ENCODE measurements around the gene UCN.
A peak's percentile ranks its signal among the peaks of the same experiment; 100 is the strongest.
"Not testable (repeated sequence)": the region's sequence is repeated elsewhere in the genome, so short reads cannot be mapped to it uniquely, and the experiment has no call there.

UCN gene

DNA sequence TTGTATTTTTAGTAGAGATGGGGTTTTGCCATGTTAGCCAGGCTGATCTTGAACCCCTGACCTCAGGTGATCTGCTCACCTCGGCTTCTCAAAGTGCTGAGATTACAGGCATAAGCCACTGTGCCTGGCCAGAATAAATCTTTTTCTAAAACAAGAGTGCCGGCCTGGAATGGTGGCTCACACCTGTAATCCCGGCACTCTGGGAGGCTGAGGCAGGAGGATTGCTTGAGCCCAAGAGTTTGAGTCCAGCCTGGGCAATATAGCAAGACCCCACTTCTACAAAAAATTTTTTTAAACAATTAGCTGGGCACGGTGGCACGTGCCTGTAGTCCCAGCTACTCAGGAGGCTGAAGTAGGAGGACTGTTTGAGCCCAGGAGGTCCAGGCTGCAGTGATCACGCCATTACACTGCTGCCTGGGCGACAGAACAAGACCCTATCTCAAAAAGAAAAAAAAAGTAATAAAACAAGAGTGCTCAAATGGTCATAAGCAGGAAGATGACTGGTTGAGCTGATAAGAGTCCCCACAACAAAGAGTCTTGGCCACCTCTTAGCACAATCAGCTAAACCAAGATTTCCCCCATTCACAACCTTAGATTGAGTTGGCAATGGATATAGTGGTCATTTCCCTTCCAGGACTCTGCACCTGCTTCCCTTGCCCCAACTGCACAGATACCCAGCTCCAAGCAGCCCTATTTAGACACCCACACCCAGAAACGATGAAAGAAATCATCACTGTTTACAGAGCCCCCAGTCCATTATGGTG, 5.8 kb upstream of the UCN start:
- DNase-seq: no peak

DNA sequence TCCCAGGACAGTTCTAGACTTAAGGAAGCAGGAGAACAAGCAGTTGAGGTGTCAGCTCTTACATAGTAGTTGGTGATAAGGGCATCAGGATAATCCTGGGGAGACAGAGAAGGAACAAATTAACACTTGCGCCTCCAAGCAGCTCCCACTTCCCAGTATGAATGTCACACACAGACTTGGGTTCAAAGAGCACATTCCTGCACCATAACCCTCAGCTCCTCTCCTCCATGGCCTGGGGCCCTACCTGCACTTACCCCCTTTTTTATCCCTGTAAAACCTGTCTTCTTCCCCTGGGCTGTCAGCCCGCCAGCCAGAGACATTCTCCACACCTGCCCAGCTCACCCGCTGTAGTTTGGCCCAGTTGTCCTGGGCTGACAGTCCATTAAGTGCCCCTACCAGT, 3.9 kb upstream of the UCN start:
- DNase-seq: no peak

DNA sequence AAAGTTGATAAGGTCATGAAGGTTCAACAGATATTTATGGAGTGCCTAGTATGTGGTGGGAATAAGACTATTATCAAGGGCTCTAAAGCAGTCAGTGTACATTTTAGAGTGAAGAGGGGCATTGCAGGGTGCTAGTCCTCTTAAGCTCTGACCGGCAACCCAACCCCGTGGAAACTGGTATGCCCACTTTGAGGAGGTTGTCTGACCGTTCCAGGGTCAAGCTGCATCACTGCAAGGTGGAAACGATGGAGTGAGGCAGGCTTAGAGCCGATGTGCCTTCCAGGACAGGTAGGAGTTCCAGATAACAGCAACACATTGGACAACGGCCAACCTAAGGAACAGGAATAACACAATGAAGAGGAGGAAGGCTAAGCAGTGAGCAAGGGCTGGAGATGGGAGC, 1.4 kb upstream of the UCN start:
- DNase-seq: no peak

DNA sequence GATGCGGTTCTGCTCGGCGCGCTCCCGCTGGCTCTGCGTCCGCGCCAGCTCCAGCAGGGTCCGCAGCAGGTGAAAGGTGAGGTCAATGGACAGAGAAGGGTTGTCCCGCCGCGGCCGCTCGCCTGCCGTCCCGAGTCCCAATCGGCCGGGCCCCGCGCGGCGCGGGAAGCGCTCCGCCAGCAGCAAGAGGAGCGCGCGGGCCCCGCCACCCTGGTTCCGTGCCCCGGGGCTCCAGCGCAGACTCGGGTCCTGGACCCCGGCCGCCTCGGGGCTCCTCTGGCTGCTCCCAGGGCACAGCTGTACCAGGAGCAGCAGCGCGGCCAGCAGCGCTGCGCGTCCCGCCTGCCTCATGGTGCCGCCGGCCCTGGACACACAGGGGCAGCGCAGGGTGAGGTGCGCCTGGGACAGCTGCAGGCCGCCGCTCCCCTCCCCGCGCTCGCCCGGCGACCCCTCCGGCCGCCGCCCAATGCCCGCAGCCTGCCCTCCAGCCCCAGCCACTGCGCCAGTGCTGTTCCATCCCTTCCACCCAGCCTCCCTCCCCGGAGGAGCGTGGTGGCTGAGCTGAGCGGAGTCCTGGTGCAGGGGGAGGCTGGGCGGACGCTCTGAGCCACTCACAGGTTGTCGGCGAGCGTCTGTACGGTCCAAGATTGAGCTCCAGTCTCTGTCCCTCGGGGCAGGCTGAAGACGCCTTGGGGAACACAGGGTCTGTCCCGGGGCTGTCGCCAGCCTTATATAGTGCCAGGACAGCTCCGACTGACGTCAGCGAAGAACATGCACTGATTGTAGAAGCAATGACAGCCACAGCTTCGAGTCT, 493 bp downstream of the UCN start:
- no peak for DNase-seq

DNA sequence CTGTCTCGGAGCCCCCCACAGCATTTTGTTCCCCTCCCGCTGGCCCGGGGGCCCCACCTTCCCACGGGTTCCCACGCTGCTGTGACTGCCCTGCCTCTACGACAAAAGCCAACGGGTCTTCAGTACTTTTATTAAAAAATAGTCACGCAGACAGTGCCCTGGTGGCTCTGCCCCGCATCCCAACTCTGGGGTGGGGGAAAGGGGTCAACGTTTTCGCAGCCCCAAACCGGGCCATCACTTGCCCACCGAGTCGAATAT, 1.0 kb downstream of the UCN start:
- DNase-seq: no peak

DNA sequence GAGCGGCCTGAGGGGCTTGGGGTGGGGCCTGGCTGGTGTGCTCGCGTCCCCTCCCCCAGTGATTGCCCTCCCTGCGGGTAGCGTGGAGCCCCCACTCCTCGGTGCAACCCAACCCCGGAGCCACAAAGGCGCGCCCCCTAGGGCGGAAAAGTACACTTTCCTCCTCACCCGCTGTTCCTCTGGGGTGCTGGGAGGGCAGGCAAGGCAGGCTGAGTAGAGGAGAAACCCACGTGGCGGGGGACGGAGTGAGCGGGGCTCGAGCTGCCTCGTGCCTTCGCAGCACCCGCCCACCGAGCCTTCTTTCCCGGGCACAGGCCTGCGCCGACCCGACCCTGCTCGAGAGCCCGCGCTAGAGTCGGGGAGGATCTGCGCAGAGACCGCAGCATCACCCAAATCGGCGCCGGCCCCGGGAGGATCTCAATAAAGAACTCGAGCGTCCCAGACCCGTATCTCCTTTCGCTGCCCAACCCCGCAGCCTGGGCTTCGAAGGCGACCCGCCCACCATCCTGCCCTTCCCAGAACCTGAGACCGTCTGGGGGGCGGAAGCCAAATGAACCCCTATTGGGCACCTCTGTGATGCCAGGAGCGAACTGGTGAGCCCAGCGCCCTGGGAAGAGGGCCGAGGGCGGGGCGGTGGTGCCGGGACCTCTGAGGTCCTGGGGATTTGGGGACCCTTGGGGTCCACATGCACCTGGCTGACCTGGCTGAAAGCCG, 1.5 kb downstream of the UCN start:
- no peak for DNase-seq

DNA sequence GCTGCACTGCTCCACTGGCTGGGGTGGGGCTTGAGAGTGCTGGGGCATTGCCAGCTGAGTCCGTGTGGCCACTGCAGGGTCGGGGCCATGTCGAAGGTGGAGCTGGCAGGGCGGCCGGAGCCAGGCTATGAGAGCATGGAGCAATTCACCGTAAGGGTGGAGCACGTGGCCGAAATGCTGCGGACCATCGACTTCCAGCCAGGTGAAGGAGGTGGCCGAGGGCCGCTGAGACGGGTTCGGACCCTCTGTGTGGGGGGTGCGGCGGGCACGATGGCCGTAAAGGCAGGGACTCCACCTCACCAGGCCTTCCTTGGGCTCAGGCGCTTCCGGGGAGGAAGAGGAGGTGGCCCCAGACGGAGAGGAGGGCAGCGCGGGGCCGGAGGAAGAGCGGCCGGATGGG, 2.1 kb downstream of the UCN start:
- DNase-seq: no peak

DNA sequence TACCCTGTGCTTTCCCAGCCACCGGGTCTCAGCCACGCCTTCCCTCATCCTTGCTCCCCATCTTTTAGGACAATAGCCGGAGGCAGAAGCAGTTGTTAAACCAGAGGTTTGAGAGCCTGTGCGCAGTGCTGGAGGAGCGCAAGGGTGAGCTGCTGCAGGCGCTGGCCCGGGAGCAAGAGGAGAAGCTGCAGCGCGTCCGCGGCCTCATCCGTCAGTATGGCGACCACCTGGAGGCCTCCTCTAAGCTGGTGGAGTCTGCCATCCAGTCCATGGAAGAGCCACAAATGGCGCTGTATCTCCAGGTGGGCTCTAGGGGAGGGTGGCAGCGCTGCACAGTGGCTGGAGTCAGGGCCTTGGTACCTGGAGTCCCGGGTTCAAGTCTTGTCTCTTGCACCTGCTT, 2.7 kb downstream of the UCN start:
- DNase-seq: no peak

DNA sequence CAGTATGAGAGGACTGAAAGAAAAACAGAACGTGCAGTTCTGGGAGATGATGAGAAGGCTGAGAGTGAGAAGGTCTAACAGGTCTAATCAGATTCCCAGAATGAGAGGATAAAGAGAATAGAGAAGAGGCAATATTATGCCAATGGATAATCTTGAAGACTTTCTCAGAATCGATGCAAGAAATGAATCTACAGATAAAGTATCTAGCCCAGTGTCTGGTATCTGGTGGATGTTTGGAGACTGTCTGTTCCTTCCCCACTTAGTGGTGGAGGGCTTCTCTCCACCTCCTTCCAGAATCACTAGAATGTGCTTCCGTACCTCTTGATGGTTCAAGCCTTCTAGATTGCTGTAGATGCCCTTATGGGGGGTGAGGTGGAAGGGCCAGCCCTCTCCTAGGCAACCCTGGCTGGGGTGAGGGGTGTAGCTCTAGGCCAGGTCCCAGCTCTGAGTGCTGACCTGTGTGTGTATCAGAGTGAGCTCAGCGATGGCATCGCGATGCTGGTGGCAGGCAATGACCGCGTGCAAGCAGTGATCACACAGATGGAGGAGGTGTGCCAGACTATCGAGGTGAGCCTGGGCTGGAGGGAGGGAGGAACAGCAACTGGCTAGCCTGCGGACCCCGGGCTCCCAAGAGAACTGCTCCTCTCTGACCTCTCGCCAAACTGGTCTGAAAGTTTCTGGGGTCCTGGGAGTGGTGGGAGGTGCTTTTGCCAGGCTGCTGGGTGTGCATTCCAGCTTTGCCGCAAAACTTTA, 3.6 kb downstream of the UCN start:
- no peak for DNase-seq

DNA sequence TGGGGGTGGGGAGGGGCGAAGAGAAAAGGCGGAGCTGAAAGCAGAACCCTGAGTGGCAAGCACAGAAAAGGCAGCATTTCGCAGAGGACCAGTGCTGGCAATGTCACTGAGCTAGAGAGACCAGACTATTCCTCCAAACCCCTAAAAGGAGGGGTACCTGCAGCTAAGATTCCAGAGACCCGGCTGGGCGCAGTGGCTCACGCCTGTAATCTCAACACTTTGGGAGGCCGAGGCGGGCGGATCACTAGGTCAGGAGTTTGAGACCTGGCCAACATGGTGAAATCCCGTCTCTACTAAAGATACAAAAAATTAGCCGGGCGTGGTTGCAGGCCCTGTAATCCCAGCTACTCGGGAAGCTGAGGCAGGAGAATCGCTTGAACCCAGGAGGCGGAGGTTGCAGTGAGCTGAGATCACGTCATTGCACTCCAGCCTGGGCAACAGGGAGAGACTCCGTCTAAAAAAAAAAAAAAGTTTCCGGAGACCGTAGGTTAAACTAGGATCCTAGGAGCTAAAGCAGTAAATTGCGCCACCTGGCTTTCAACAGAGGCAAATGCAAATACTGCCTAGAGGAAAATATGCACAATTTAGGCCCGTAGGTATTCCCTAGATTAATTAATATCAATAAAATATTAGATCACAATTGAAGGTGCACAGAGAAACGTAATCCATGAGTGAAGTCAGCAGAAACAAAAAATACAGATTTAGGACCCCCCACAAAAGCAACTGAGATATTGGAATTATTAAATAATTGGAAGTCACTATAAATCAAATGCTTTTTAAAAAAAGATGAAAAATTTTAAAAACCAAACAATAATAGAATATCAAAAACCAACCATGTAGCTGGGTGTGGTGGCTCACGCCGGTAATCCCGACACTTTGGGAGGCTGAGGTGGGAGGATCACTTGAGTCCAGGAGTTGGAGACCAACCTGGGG, 4.9 kb downstream of the UCN start:
- peak; percentile 70 for DNase-seq

DNA sequence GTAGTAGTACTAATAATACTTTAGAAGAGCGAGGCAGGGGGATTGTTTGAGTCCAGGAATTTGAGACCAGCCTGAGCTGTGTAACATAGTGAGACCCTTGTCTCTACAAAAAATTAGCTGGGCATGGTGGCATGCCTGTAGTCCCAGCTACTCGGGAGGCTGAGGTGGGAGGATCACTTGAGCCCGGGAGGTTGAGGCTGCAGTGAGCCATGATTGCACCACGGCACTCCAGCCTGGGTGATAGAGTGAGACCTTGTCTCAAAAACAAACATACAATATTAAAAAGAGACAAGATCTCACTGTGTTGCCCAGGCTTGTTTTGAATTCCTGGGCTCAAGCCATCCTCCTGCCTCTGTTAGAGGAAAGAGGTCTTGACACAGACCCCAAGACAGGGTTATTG, 7.6 kb downstream of the UCN start:
- DNase-seq: not testable (repeated sequence)

DNA sequence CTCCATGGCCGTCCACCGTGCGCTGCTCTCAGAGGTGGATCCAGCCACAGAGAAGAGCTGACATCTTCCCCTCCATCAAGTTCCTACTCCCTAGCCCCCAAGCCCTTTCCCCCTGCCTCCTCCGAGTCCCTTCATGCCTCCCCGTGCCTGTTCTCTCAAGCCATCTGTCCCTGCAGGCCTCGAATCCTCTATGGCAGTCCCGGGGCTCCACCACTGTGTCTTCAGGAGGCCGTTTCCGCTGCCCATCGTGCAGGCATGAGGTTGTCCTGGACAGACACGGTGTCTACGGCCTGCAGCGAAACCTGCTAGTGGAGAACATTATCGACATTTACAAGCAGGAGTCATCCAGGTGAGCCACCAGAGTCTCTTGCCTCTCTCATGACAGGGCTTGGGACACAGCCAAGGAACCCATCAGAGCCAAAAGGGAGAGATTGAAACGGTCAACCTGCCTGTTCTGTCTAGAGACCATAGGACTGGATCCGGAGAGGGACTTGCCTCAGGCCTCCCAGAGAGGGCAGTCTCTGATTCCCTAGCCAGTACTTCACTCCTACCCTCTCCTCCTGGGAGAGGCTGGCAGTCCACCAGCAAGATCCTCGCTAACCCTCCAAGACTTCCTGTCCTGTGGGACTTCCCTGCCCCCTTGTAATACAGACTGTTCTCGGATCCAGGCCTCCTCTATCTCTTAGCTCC, 9.7 kb downstream of the UCN start:
- DNase-seq: peak; percentile 57

DNA sequence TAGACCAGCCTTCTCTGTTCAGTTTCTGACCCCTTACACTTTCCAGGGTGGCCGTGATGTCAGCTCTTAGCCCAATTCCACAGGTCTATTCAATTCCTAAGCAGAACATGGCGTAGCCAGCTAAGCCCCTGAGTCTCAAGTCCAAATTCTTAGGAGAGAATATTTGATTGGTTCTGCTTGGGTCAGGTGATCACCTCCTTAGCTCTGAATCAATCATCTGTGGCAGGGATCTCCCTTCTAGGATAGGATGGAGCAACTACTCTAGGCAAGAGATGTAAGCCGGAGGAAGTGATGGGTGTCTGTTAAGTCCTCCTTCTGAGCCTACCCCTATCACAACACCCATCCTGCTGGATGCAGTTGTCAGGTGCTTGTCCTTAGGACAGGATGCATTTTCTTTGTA, 11.1 kb downstream of the UCN start:
- DNase-seq: no peak

DNA sequence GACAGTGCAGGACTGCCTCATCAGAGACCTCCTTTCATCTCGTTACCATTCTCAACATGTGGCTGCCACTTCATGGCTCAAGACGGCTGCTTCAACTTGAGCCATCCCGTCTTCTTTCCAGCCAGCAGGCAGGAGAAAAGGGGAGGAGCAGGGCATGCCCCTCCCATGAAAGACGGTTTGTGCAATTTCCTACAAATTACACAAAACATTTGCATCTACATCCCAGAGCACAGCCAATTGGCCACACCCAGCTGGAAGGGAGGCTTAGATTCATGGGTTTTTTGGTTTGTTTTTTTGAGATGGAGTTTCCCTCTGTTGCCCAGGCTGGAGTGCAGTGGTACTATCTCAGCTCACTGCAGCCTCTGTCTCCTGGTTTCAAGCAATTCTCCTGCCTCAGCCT, 11.8 kb downstream of the UCN start:
- no peak for DNase-seq

DNA sequence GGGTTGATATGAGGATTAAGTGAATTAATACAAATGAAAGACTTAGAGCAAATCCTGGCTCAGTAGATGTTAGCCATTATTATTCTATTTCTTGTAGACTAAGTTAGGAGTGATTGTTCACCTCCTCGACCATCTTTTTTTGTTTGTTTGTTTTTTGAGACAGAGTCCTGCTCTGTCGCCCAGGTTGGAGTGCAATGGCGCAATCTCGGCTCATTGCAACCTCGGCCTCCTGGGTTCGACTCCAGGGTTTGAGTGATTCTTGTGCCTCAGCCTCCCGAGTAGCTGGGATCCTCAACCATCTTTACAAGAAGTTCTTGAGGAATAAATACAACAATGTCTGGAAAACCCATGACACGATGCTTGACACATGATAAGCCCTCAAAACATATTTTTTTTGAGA, 13.3 kb downstream of the UCN start:
- no peak for DNase-seq

DNA sequence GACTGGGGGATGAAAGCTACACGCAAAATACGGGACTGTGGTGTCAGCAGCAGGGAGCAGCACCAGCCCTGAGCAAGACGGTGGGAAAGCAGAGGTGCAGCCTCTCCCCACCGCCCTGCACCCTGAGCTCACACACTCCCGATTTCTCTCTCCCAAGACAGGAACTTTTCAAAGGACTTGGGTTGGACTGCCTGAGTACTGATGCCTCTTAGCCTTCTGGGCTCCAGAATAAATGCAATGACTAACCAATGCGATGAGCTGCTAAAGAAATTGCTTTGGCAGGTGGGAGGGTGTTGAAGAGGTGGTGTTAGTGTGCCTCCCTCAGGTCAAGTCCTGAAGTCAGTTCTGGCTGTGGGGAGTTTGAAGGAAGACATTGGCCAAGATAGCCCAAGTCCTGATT, 16.4 kb downstream of the UCN start:
- no peak for DNase-seq

DNA sequence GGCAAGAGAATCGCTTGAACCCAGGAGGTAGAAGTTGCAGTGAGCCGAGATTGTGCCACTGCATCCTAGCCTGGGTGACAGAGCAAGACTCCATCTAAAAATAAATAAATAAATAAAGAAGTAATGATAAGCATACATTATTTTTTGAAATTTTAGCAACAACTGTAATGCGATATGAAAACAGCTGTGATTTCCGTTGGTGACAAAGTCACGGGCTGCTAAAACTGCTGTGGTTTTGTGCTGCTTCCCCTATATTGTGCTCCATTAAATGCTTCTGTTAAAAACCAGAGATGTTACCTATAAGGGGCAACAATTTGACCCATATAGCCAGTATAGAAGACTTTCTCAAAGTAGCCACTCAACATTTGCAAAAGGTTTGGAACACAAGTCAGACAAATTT, 17.7 kb downstream of the UCN start:
- DNase-seq: no peak

DNA sequence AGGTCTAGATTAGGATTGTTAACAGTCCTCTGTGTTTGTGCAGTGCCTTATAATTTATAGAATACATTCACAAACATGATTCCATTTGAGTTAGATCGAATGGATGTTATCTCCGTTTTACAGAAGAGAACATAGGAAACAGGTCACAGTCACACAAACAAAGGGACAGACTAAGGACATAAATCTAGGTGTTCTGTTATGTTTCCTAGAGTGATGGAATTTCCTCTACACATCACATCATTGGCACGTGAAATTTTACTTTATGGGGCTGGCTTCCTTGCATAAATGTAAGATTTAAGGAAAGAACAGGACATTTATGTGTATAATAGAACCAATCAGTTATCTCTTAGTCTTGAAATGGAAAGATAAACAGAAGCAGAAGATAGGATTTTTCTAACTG, 19.6 kb downstream of the UCN start:
- DNase-seq: no peak

DNA sequence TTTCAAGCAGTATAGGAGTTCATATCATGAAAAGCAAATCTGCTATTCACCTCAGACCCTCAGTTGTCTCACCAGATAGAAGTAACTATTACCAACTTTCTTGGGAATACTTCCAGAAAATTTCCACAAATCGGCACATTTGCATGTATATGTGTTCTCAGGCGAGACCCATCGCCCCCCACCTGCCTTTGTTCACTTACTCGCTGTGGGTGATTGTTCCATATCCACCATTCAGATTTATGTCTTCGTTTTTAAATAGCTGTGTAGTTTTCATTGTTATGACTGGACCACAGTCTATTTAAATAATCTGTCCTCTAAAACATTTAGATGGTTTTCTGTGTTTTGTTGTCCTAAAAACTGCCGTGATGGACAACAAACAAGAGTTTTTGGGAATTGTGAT, 22.8 kb downstream of the UCN start:
- DNase-seq: no peak

DNA sequence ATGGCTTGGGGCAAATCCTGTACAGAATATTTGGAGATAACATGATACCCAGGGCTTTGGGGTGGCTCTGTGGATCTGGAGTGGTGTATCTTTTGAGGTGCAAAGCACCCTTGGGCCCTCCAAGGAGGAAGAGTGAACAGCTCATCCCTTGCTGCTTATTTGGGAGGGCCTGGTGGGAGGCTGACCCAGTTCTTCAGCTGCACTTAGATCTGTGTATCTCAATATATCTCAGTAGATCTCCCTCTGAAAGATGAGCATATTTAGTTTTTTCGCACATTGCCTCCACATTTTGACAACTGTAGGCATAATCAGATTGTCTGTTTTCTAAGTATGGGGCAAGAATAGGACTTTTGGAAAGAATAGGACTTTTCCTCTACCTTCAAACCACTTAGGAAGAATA, 23.2 kb downstream of the UCN start:
- DNase-seq: no peak

DNA sequence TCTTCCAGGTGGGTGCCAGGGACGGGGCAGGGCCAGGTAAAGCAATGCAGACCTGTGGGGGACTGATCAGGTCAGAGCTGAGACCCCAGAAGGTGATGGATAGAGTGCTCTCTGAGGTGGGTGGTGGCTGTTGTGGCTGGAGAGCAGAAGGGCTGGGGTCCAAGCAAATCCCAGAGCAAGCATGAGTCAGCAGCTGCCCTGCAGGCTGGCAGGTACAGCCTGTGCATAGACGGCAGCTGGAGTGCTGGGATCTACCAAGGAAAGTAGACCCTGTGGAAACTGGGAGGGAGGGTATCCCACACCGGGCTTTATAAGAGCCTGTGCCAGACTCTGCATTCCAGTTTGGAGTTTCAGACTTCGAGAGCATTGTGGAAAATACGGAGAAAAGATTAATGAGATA, 25.4 kb downstream of the UCN start:
- DNase-seq: no peak

Measured in NCI-H2029 (cell line).